IPS DF 19.7 (cell line): ENCODE results near the gene DGCR6.
"Not testable (repeated sequence)": the region's sequence is repeated elsewhere in the genome, so short reads cannot be mapped to it uniquely, and the experiment has no call there.

Source experiments
- DNase-seq: peaks from one replicate; pipeline ENCODE4 v3.0.0-alpha.2; 2013; ENCODE audit warnings: low read depth, low spot score

DGCR6 gene

DNA sequence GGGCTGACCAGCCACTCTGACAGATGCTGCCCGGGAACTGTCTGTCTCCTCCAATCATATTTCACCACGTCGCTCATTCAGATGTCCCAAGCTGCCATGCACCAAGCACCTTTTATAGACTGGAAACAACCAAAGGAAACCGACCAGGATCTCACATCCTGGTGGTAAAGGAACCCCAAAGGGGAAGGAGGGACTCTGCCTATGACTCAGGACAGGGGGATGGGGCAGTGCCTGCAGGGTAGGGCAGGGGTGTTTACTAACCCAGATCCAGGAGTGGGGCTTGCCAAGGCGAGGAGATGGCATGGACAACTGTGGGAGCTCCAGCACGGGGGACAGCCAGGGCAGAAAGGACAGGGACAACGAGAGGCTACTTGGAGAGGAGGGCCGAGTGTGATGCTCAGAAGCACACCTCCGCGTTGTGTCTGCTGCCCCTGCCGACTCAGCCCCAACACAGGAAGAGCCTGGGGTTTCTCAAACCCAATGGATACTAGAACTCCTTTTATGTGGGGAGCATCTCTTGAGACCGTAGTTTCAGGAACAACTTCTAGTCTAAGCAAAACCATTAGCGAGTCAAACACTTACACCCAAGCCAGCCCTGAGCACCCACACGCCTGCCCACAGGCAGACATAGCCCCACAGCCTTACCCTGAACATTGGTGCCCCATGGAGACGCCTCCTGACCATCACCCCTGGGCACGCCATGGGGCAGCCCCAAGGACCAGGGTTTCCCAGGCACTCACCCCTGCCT is 26.0 kb downstream of the DGCR6 start:
- DNase-seq, result no peak

DNA sequence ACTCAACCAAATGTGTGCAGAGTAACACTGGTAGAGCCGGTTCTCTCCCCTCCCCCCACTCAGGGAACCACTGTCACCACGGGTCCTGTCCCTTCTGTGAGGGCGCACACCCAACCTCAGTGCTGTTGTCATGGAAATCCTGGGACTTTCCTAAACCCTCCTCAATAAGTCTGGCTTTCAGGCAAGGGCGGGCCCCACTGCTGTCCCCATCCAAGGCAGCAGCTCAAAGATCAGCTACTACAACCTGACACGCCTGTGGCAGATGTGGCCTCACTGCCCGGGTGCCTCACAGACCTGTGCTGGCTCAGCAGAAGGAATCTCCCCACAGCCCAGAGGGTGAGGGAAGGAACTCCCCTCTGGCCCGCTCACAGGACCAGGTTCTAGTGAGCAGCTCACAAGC is 27.8 kb downstream of the DGCR6 start:
- DNase-seq, result no peak

DNA sequence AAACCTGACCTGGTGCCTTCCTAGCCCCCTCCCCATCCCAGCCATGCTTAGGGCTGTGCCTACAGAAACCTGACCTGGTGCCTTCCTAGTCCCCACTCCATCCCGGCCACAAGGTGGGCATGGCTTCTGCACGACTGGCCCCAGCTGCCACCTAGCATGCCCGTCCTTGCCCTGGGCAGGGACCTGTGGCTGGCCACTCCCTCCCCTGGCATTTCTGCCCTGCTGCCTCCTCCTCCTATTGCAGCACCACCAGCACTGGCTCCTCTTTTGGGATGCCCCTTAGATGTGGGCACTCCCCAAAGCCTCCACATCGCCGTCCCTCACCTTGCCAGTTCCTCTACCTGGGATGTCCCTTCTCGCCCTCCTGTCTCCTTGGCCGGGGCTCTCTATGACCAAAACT is 28.6 kb downstream of the DGCR6 start:
- not testable (repeated sequence) for DNase-seq

DNA sequence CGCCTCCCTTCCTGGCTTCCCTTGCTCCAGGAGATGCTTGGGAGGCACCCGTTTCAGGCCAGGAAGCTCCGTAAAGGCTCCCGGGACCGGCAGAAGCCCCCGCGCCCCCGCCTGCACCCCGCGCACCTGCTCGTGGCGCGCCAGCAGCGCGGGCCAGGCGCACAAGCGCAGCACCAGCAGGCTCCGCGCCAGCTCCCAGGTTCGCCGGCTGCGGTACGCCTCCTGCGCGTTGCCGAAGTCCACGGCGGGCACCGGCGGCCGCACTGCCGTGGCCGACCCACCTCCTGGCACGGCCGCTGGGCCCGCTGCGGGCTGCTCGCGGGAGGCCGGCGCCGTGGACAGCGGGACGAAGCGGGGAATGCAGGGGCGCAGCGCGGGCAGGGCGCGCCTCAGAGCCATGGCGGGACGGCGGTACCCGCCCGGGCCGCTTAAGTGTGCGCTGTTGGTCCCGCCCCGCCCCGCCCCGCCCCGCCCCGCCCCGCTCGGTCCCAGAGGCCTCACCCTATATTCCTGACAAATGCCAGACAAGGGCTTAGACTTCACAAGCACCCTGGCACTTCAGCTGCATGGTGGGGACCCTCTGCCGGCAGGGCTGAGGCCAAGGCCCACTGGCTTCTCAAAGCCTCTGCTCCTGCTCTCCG is 29.9 kb downstream of the DGCR6 start, which contains the start of gene PRODH:
PRODH (minus strand) TSS at position 405 of the 641 bp plus-strand sequence; CDS start at position 399, 6 bp downstream.
- no peak for DNase-seq

DNA sequence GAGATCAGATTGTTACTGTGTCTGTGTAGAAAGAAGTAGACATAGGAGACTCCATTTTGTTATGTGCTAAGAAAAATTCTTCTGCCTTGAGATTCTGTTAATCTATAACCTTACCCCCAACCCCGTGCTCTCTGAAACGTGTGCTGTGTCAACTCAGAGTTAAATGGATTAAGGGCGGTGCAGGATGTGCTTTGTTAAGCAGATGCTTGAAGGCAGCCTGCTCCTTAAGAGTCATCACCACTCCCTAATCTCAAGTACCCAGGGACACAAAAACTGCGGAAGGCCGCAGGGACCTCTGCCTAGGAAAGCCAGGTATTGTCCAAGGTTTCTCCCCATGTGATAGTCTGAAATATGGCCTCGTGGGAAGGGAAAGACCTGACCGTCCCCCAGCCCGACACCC is 32.6 kb downstream of the DGCR6 start:
- DNase-seq, result not testable (repeated sequence)

DNA sequence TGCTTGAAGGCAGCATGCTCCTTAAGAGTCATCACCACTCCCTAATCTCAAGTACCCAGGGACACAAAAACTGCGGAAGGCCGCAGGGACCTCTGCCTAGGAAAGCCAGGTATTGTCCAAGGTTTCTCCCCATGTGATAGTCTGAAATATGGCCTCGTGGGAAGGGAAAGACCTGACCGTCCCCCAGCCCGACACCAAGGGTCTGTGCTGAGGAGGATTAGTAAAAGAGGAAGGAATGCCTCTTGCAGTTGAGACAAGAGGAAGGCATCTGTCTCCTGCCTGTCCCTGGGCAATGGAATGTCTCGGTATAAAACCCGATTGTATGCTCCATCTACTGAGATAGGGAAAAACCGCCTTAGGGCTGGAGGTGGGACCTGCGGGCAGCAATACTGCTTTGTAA is 41.0 kb downstream of the DGCR6 start:
- not testable (repeated sequence) for DNase-seq

DNA sequence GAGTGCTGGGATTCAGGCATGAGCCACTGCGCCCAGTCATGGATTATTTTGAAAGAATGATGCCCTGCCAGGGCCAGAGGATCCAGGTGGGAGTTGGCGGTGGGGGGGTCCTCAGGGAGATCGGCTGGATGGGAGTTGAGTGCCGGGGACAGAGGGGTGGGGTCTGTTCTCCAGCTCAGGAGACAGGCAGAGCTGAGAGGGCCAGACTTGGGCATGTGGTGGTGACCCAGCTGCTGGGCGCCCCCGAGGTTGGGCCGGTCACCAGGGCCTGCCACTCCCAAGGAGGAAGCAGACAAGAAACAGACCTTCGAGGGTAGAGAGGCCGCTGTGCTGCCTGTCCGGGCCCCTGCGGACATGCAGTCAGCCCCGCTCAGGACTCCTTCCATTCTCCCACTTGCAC is 41.8 kb downstream of the DGCR6 start:
- no peak for DNase-seq

DNA sequence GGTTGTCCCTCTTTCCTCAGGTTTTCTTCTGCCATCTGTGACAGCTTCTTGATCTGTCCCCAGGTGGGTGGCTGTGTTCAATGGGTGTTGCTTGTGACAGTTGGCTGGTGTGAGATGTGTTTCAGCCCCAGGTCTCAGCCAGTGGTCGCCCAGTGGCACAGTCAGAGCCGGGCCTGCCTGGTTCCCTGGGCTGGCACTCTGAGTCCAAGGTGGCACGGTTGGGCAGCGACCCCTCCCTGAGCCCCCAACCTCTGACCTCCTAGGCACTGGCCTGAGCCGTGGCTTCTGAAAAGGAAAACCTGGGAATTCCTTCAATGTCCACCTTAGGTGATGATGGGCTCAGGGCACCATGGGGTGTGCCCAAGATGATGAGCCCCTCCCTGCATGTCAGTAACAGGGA is 44.0 kb downstream of the DGCR6 start:
- no peak for DNase-seq

DNA sequence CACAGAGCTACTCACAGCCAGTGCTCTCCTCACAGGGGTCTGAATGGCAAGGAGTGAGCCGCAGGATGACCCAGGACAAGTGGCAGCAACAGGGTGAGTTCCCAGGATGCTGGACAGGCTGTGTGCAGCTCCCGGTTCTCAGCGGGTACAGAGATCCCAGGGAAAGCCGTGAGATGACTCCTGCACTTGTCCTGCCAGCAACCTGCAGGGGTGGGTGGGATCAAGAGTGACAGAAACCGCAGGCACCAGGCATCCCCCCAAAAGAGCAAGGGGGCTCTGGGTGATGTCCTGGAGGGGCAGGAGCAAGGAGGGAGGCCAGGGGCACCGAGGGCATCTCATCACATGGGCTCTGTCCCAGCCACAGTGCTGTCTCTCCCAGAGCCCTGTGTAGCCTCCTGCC is 45.9 kb downstream of the DGCR6 start:
- no peak for DNase-seq

DNA sequence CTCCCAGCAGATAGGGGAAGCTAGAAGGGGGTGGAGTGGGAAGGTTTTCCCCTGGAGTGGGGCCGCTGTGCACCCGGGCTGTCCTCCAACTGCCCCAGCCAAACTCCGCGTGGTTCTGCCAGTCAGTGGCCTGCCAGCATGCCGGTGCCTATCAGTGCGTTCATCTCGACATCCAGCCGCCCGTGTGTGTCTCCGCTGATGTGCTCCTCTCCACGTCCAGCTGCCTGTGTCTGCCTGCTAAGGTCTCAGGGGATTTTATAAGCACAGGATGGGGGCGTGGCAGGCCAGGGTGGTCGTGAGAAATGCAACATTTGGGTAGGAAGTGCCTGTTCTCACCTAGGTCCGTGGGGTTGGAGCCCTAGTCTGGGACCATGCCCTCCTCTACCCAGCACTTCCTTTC is 47.0 kb downstream of the DGCR6 start:
- not testable (repeated sequence) for DNase-seq

DNA sequence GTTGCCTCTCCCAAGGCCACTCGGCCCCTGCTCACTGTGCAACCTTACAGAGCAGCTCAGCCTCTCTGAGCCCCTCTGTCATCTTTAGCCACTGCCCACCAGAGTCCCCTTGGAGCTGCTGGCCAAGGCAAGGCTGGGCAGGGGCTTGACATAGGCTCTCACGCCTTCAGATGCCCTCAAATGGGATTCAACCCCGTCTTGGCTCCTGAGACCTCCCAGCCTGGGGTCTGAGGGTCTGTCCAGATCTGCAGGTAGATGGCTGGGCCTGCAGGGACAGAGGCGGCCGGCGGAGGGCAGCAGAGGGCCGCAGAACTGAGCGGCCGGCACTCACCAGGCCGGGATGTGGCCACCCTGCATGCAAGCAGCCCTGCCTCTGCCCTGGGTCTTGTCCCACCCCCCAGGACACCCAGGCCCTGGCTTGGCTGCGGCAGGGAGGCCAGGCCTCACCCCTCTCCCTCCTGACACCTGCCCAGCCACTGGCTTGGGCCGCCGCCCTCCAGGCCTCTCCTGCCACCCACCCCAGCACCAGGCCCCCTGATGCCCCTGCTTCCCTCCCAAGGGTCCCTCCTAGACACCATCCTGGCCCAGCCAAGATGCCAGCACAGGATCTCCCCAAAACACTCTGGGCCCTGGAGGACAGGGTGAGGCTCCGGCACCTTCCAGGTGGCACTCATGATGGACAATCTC is 48.3 kb downstream of the DGCR6 start:
- DNase-seq, result not testable (repeated sequence)

DNA sequence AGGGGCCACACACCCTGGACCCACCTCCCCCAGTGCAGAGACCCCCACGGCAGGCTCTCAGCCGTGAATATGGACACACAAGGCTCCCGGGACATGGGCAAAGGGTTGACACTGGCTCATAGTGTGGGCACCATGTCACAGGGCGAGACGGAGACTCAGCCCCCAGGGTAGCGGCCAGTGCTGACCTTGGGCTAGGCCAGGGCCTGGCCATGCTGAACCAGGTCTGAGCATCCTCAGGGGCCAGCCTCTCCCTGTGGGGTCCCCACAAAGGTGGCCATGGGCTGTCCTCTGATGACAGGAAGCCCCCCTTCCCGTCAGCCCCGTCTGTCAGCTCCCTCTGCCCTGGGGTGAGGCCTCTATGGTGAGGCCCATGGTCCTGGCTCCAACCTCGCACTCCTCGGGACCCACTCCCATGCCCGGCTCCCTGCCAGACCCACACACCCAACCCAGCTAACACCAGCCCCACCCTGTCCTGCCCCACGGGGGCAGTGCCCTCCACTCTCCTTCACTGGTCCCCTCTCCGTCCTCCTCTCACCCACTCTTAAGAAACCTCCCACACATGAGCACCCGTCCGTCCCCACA is 49.0 kb downstream of the DGCR6 start:
- DNase-seq, result no peak

DNA sequence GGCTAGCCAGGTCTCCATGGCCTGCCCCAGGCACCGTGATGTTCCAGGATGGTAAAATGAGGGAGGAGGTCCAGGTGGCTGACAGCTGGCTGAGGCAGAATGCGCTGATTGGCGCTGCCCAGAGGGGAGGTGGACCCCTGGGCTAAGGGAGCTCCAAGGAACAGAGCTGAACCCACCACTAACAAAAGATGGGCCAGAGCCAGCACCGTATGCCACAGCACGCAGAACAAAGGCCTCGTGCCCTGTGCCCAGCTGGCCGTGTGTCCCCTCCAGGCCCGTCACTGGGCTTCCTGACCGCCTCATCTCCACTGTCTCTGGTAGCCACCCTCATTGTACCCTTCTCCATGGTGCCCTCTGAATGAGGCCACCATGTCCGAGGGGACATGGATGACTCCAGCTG is 49.6 kb downstream of the DGCR6 start:
- no peak for DNase-seq

DNA sequence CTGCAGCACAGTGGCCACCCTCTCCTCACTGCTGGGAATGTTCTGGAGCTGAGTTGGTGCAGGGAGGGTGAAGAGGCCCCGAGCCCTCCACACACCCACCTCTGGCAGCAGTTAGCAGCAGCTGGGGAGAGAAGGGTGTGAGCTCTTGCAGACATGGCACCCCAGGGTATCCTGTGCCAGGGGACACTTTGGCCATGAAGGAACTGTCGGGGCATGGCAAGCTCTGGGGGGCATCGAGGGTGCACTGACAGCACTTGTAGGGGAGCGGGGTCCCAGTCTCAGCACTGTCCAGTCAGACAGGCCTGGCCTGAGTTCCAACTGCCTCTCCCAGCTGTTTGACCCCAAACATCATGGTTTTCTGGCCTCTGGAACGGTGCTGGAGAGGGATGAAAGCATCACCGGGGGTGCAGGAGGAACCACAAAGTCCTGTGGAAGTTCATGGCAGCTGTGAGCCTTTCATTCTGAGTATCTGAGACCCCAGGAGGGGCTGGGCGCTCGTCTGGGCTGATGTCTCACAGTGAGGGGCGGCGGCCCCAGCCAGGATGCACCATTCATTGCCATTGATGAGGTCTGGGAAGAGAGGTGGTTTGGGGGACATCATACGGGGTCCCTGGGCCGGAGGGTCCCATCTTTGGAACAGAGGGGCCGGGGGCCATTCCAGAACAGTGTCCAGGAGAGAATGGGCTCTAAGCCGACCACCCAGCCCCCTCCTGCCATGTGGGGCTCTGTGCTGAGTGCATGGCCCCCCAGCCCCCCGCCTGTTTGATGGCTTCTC is 50.2 kb downstream of the DGCR6 start:
- DNase-seq, result not testable (repeated sequence)

DNA sequence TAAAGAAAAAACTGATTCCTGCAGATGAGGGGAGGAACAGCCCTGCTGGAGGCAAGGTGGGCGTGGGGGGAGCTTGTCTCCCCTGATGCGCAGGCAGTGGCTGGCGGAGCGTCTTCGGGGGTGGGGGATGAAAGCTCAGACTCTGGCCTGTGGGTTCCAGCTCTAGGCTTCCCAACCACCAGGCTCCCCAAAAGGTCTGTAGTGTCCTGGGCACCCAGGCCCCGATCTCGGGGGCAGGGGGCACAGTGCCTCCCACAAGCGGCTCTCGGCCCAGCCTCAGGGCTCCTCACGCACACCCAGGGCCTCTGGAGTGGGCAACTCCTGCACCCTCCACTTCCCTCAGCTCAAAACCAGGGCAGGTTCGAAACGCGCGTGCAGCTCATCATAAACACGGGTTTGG is 50.8 kb downstream of the DGCR6 start:
- DNase-seq, result not testable (repeated sequence)

DNA sequence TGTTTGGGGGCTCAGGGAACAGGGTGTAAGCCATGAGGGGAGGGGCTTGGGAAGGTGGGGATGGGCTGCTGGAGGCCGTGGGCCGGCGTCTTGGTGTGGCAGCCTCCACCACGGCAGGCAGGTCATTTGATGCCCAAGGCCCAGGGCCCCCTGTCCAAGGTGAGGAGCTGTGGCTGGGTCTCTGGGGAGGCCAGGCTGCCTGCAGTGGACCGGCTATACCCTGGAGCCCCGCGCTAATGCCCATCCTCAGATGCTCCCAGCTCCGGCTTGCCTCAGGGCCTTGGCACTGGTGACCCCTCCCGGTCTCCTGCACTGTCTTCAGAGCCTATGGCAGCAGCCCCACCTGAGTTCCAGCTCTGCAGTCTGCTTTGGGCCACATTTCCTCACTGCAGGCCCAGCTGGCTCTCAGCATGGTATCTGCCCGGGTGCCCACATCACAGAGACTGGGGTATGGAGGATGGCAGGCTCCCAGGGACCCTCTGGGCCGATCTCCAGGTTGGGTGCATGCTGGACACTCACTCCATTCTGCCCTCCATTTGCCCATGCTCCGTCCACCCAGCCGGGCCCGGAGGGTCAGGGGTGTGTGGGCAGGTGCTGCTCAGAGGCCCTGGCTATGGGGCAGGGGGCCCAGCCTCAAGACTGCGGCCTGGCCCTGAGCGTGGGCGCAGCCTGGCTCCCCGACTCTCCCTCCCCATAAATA is 51.7 kb downstream of the DGCR6 start:
- not testable (repeated sequence) for DNase-seq

DNA sequence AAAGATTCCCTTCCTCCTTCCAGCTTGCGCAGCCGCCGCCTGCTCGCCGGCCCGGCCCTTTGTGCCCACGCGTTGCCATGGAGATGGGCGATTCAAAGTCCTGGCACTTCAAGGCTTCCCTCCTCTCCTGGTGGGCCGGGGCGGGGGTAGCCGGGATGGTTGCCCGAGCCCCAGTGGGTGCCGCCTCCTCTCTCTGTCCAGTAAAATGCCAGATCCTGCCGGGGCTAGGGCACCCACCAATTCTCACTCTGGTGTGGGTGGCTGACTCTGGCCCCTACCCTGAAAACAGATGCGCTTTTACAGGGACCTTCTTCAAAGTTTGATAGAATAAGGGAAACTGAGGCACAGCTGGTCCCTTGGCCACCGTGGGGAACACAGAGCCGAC is 52.2 kb downstream of the DGCR6 start:
- DNase-seq, result not testable (repeated sequence)

DNA sequence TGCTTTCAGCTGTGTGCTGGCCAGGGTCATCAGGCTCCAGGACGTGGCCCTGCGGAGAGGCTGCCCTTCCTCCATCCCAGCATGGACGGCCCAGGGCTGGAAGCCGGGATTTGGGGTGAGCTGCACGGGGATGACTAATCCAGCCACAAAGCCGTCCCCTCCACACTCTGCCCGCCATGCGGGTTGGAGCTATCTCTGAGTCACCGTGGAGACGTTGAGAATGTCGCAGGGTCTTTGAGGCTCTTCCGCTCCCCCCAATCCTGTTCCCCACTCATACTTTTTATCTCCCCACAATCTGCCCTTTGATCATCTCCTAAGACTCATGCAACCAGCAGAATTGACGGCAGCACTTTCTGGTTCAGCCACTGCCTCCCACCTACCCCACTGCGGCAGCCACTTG is 52.6 kb downstream of the DGCR6 start:
- not testable (repeated sequence) for DNase-seq

DNA sequence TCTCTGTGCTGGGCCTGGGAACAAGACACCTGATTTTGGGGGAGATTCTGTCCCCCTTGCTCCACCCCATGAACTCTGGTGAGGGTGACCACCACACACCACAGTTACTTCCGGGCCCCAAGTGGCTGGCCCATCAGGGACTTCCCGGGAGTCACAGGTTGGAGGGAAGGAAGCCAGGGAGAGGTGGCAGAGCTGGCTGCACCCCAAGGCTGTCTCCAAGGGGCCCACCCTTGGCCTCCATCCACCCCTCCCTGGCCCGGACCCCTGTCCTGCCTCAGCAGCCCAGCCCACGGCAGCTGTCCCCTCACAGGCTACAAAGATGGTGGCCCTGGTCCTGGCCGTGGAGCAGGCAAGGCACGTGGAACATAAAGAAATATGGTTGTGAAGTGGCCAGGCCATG is 53.1 kb downstream of the DGCR6 start:
- not testable (repeated sequence) for DNase-seq

DNA sequence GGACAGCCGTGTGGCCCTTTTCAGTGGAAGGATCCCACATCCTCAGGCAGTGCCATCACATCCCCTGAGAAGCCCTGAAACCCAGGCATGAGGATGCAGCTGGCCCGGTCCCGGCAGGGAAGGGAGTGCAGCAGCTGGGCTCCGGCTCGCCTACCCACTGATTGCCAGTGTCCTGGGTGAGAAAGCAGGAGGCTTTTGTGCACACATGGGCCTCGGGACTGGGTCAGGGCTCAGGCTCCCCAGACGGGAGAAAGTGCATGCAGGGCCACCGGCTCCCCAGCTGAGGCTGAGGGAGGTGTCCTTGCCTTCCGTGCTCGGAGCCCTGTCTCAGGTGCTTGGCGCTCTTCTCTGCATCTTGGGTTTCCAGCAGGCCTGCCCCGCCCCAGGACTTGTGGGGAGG is 53.6 kb downstream of the DGCR6 start:
- DNase-seq, result not testable (repeated sequence)
